Lung (tissue), 12 donors: Measurements from ENCODE around the gene POLR2E. TPM values are rescaled to one million over a fixed set of nuclear protein-coding genes. Genes with fewer than 3 reads are reported as not detected.

Source experiments
- ATAC-seq: fragments of 200-7000 bp; cut with Tn5 transposase; one replicate; pipeline ENCODE4 v1.9.1; 2020; ENCODE audit warnings: moderate number of reproducible peaks; ENCODE audit not compliant: insufficient read depth, low FRiP score
- DNase-seq, 3 donors: peaks; one replicate each; pipeline ENCODE4 v3.0.0-alpha.2; 2013 to 2017
- H3K27ac ChIP-seq, 2 donors: one replicate each; pipeline ENCODE4 v1.5.1; 2013; ENCODE audit warnings: mild to moderate bottlenecking in 2 of 2, moderate library complexity in 2 of 2, control low read depth in 1 of 2, inconsistent platforms in 1 of 2, low read depth in 1 of 2, low read length in 1 of 2
- H3K27me3 ChIP-seq, 3 donors: one replicate each; pipeline ENCODE4 v1.5.1; 2013; ENCODE audit warnings: low read length in 2 of 3; ENCODE audit not compliant: control insufficient read depth in 3 of 3, insufficient read depth in 3 of 3
- H3K36me3 ChIP-seq, 4 donors: one replicate each; pipeline ENCODE4 v1.5.1; 2013; ENCODE audit warnings: low read length in 4 of 4, mild to moderate bottlenecking in 1 of 4, moderate library complexity in 1 of 4; ENCODE audit not compliant: control insufficient read depth in 4 of 4, insufficient read depth in 4 of 4
- H3K4me1 ChIP-seq, 5 donors: one replicate each; pipeline ENCODE4 v1.5.1; 2013; ENCODE audit warnings: low read length in 5 of 5, mild to moderate bottlenecking in 2 of 5, moderate library complexity in 1 of 5; ENCODE audit not compliant: control insufficient read depth in 5 of 5, insufficient read depth in 5 of 5
- H3K4me3 ChIP-seq: one replicate; pipeline ENCODE4 v1.5.1; 2013; ENCODE audit warnings: mild to moderate bottlenecking, control low read depth, moderate library complexity
- H3K9ac ChIP-seq, 2 donors: one replicate each; pipeline ENCODE4 v1.5.1; 2013; ENCODE audit warnings: low read length in 2 of 2, control low read depth in 1 of 2; ENCODE audit not compliant: insufficient read depth in 1 of 2
- H3K9me3 ChIP-seq, 4 donors: one replicate each; pipeline ENCODE4 v1.5.1; 2013; ENCODE audit warnings: low read length in 3 of 4, mild to moderate bottlenecking in 1 of 4, moderate library complexity in 1 of 4; ENCODE audit not compliant: control insufficient read depth in 4 of 4, insufficient read depth in 3 of 4
- CTCF ChIP-seq: IDR thresholded peaks from 2 replicates; pipeline ENCODE4 v1.5.1; 2012; ENCODE audit warnings: mild to moderate bottlenecking; ENCODE audit errors: control extremely low read depth, extremely low read depth
- WGBS, 2 donors: extraction: QIAGEN DNeasy Blood & Tissue Kit; methylation state at CpG; one replicate each; pipeline ENCODE4 v1.1.7; 2013; 5-methylcytosine and 5-hydroxymethylcytosine counted together
- polyA plus RNA-seq, 2 donors: library from polyadenylated mRNA; stranded (reverse); fragments of 200-250 nt; gene quantifications; one replicate each; pipeline ENCODE4 v1.2.1, GENCODE V29; 2013
- total RNA-seq, 2 donors: library from RNA; depleted of rRNA in 1 of 2; stranded (reverse); fragments of >200 nt in 1 of 2; gene quantifications; one replicate each; pipeline ENCODE4 v1.2.1, GENCODE V29; 2014 to 2021
- donor health status: control.
- donor health status: control.
- donor health status: Bipolar disorder and iron deficiency.
- donor health status: healthy.
- donor health status: DM: yes; HTN: yes; CAD: no.

POLR2E gene
- total and polyA plus RNA-seq, 4 donors = 78.4 to 196 (median 154) TPM

- no peak for DNase-seq
- 96 to 99% methylated on average over 5 of the region's 5 CpGs for WGBS, 2 donors
- Histone ChIP-seq H3K27ac (no peak overlapping the region), H3K4me1 (no peaks in the 10 kb centered on the region), H3K4me3 (no peak overlapping the region), H3K9ac (no peak overlapping the region), H3K9me3 (peaks cover 0 to 29% (median 11%) of the 10 kb centered on the region in 4 donors), H3K27me3 (no peaks in the 10 kb centered on the region), H3K36me3 (peaks cover 0 to 11% (median 0%) of the 10 kb centered on the region in 4 donors)
- no peak for ATAC-seq
- no peak for TF ChIP-seq CTCF
These were observed 37.1 kb downstream of the POLR2E start for GRCh38 chr19:1058112-1058511.

DNA sequence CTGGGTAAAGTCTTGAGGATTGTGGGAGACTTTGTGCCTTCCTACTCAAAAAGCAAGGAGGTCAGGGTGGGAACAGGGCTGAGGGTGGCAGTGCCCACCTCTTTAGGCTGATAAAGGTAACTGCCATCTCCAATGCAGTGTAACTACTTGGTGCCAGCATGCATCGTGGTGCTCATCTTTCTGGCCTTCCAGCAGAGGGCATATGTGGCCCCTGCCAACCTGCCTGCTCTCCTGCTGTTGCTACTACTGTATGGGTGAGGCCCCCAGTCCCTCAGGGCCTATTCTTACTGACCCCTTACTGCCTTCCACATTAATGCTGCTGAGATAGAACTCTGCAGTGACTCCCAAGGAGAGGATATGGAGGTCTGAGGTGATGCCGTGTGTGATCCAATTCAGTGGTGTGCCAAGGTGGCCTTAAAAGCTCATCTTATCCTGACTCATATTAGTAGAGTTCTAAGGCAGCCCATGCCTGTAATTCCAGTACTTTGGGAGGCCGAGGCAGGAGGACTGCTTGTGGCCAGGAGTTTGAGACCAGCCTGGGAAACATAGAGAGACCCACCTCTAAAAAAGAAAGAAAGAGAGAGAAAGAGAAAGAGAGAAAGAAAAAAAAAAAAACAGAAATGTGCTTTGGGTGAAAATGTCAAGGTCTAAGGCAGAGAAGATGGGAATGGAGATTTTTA lies 37.9 kb downstream of the POLR2E start:
- no peaks in the 10 kb centered on the region for H3K27me3 ChIP-seq
- ATAC-seq = no peak
- TF ChIP-seq CTCF = no peak
- H3K27ac ChIP-seq = no peak overlapping the region
- no peak for DNase-seq
- WGBS, 2 donors = 45 to 52% methylated on average over 3 of the region's 3 CpGs
- H3K4me1 ChIP-seq = no peaks in the 10 kb centered on the region
- H3K9me3 ChIP-seq = peaks cover 0 to 29% (median 11%) of the 10 kb centered on the region in 4 donors
- H3K36me3 ChIP-seq = peaks cover 0 to 11% (median 0%) of the 10 kb centered on the region in 4 donors
- H3K4me3 ChIP-seq = no peak overlapping the region
- H3K9ac ChIP-seq = no peak overlapping the region

DNA sequence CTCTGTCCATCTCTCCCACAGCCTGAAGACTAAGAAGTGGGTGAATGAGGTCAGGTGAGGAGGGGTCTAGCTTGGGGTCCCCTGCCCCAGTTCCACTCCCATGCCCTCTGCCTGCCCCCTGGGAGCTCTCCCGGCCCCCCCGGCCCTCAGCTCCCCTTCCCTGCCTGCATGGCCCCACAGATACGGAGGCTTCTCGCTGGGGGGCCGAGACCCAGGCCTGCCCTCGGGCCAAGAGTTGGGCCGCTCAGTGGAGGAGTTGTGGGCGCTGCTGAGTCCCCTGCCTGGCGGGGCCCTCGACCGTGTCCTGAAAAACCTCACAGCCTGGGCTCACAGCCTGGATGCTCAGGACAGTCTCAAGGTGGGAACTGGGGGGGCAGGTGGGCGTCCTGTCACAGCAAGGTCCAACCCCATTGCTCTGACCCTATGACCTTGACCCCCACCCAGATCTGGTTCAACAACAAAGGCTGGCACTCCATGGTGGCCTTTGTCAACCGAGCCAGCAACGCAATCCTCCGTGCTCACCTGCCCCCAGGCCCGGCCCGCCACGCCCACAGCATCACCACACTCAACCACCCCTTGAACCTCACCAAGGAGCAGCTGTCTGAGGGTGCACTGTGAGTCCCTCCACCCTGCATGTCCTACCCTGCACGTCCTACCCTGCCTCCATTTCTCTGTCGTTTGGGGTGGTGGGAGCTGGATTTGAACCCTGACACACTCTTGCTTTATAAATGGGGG lies 39.1 kb downstream of the POLR2E start:
- DNase-seq = no peak
- Histone ChIP-seq H3K27me3 (no peaks in the 10 kb centered on the region), H3K36me3 (peaks cover 0 to 11% (median 0%) of the 10 kb centered on the region in 4 donors)

More for the DNA sequence above, 39.1 kb downstream of the POLR2E start:
- peaks cover 0 to 29% (median 11%) of the 10 kb centered on the region in 4 donors for H3K9me3 ChIP-seq
- no peak overlapping the region for H3K9ac ChIP-seq
- TF ChIP-seq CTCF = no peak
- H3K27ac ChIP-seq = no peak overlapping the region
- ATAC-seq = no peak
- H3K4me3 ChIP-seq = no peak overlapping the region
- no peaks in the 10 kb centered on the region for H3K4me1 ChIP-seq
- 96 to 97% methylated on average over 20 of the region's 20 CpGs for WGBS, 2 donors
